ENCODE measurements around the gene DCP2.

DCP2 gene

DNA sequence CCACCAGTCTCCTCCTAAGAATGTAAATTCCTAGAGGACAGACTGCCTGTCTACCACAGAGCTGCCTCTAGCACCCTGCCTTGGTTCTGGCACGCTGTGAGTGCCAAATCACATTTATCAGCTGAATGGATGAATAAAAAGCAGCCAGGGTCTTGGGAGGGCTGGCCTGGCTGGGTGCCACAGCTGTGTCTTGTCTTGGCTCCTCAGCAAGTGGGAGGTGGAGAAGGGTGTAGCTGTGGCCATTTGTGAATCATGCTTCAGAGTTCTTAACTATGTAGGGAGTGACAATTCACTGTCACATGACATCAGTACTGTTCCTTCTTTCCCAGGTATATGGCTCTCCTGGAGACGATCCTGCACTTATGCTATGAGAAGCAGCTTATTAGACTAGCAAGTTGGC is 70.6 kb downstream of the DCP2 start:
- H3K4me1 ChIP-seq (ENCODE audit: insufficient read depth, low read length) = 0 out of 2 replicates have a peak, but pooled peaks cover 8% of the 10 kb centered on the region
- H3K27ac ChIP-seq (ENCODE audit: low read length) = no peak overlapping the region
- no peak overlapping the region for H3K4me2 ChIP-seq (ENCODE audit: insufficient read depth, low read length)
- DNase-seq (no peak), ATAC-seq (ENCODE audit: insufficient read depth, low read depth) (no peak)
- H3K9ac ChIP-seq (ENCODE audit: low read depth, low read length) = no peak overlapping the region
- no peaks in the 10 kb centered on the region for H3K36me3 ChIP-seq (ENCODE audit: insufficient read depth, low read length)
- H3K27me3 ChIP-seq (ENCODE audit: insufficient read depth, low read length, poor library complexity) = no peaks in the 10 kb centered on the region
- no peak overlapping the region for H3K4me3 ChIP-seq (ENCODE audit: low read depth in 1 of 2, low read length in 2 of 2)
- no peak overlapping the region for H2AFZ ChIP-seq (ENCODE audit: low read depth, low read length)
- no peaks in the 10 kb centered on the region for H3K79me2 ChIP-seq (ENCODE audit: insufficient read depth, low read length)
- H3K9me3 ChIP-seq (ENCODE audit: insufficient read depth, low read length, severe bottlenecking) = no peaks in the 10 kb centered on the region
- TF ChIP-seq, protein P1, sequence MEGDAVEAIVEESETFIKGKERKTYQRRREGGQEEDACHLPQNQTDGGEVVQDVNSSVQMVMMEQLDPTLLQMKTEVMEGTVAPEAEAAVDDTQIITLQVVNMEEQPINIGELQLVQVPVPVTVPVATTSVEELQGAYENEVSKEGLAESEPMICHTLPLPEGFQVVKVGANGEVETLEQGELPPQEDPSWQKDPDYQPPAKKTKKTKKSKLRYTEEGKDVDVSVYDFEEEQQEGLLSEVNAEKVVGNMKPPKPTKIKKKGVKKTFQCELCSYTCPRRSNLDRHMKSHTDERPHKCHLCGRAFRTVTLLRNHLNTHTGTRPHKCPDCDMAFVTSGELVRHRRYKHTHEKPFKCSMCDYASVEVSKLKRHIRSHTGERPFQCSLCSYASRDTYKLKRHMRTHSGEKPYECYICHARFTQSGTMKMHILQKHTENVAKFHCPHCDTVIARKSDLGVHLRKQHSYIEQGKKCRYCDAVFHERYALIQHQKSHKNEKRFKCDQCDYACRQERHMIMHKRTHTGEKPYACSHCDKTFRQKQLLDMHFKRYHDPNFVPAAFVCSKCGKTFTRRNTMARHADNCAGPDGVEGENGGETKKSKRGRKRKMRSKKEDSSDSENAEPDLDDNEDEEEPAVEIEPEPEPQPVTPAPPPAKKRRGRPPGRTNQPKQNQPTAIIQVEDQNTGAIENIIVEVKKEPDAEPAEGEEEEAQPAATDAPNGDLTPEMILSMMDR (IDR thresholded peaks at IDR 0.05; ENCODE audit: borderline replicate concordance, extremely low read depth, low read length, poor library complexity, severe bottlenecking) = no peak
- TF ChIP-seq EZH2 (IDR thresholded peaks at IDR 0.05; ENCODE audit: borderline replicate concordance, low read depth, low read length, severe bottlenecking) = no peak
- H4K20me1 ChIP-seq (ENCODE audit: insufficient read depth, low read length) = no peaks in the 10 kb centered on the region

DNA sequence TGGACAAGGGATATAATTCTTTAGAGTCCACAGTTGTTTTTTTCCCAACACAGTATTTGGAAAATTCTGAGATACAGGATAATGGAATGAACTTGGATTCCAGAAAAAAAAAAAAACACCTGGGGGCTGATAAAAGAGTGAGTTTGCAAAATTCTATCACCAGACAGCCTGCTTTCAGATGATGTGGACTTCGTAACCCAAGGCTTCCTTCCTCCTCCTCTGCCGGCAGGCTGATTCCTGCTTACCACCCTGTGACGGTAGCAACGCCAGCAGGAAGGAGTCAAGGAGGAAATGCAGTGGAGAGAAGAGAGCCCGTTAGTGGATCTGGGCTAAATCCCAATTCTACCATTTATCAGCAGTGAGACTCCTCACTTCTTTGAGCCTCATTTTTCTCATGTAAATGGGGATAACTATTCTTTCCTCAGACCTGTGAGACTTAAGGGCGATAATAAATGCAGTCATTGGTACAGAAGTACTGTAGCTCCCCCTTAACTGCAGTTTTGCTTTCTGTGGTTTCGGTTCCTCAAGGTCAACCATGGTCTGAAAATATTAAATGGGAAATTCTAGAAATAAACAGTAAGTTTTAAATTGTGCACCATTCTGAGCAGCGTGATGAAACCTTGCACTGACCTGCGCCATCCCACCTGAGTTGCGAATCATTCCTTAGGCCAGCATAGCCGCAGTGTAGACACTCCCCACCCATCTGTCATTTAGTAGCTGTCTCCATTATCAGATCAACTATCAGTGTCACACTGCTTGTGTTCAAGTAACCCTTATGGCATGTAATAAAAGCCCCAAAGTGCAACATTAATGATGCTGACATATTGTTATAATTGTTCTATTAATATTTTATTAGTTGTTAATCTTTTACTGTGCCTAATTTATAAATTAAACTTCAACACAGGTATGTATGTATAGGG is 71.4 kb downstream of the DCP2 start:
- Histone ChIP-seq H3K27me3 (ENCODE audit: insufficient read depth, low read length, poor library complexity) (no peaks in the 10 kb centered on the region), H3K27ac (ENCODE audit: low read length) (no peak overlapping the region), H2AFZ (ENCODE audit: low read depth, low read length) (no peak overlapping the region), H3K4me2 (ENCODE audit: insufficient read depth, low read length) (no peak overlapping the region), H3K36me3 (ENCODE audit: insufficient read depth, low read length) (no peaks in the 10 kb centered on the region), H3K4me3 (ENCODE audit: low read depth in 1 of 2, low read length in 2 of 2) (no peak overlapping the region), H3K4me1 (ENCODE audit: insufficient read depth, low read length) (0 out of 2 replicates have a peak, but pooled peaks cover 8% of the 10 kb centered on the region), H3K9ac (ENCODE audit: low read depth, low read length) (no peak overlapping the region), H3K9me3 (ENCODE audit: insufficient read depth, low read length, severe bottlenecking) (no peaks in the 10 kb centered on the region), H3K79me2 (ENCODE audit: insufficient read depth, low read length) (no peaks in the 10 kb centered on the region), H4K20me1 (ENCODE audit: insufficient read depth, low read length) (no peaks in the 10 kb centered on the region)
- no peak for ATAC-seq (ENCODE audit: insufficient read depth, low read depth)
- no peak for DNase-seq
- TF ChIP-seq EZH2 (IDR thresholded peaks at IDR 0.05; ENCODE audit: borderline replicate concordance, low read depth, low read length, severe bottlenecking) = no peak
- TF ChIP-seq, protein P1 (IDR thresholded peaks at IDR 0.05; ENCODE audit: borderline replicate concordance, extremely low read depth, low read length, poor library complexity, severe bottlenecking) = no peak

DNA sequence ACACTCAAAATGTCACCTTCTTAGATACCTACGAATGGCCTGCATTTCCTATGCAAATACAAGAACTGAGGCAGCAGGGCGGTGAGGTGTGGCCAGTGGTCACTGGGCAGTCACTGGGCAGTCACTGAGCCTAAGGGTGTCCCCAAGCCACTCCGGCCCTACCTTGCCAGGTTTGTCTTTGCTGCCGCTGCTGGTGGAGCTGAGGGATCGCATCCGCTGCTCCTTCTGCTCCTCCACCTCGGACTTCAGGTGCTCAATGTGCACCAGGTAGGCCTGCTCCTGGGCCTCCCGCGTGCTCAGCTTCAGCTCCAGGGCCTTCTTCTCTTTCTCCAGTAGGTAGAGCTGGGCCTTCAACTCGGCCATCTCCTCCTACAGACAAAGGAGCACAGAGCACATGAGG is 72.3 kb downstream of the DCP2 start:
- no peaks in the 10 kb centered on the region for H3K36me3 ChIP-seq (ENCODE audit: insufficient read depth, low read length)
- no peak for ATAC-seq (ENCODE audit: insufficient read depth, low read depth)

More for the DNA sequence above, 72.3 kb downstream of the DCP2 start:
- Histone ChIP-seq H3K79me2 (ENCODE audit: insufficient read depth, low read length) (no peaks in the 10 kb centered on the region), H3K27me3 (ENCODE audit: insufficient read depth, low read length, poor library complexity) (no peaks in the 10 kb centered on the region), H3K4me1 (ENCODE audit: insufficient read depth, low read length) (0 out of 2 replicates have a peak, but pooled peaks cover 8% of the 10 kb centered on the region), H2AFZ (ENCODE audit: low read depth, low read length) (no peak overlapping the region), H3K9me3 (ENCODE audit: insufficient read depth, low read length, severe bottlenecking) (no peaks in the 10 kb centered on the region), H3K9ac (ENCODE audit: low read depth, low read length) (no peak overlapping the region), H3K4me3 (ENCODE audit: low read depth in 1 of 2, low read length in 2 of 2) (no peak overlapping the region), H3K27ac (ENCODE audit: low read length) (no peak overlapping the region), H3K4me2 (ENCODE audit: insufficient read depth, low read length) (no peak overlapping the region), H4K20me1 (ENCODE audit: insufficient read depth, low read length) (no peaks in the 10 kb centered on the region)
- no peak for TF ChIP-seq EZH2 (IDR thresholded peaks at IDR 0.05; ENCODE audit: borderline replicate concordance, low read depth, low read length, severe bottlenecking)
- TF ChIP-seq, protein P1 (IDR thresholded peaks at IDR 0.05; ENCODE audit: borderline replicate concordance, extremely low read depth, low read length, poor library complexity, severe bottlenecking) = no peak
- DNase-seq = no peak

Measured in DND-41 (cell line).